HEK293 (cell line): Measurements from ENCODE around the gene FAM83F.

Experiments
- CTCF ChIA-PET: fragments of 350-600 bp; formaldehyde crosslinking; extraction: SDS; loops from one replicate; lab custom pipeline; 2021; ENCODE audit warnings: antibody characterized with exemption; lab: Yijun Ruan, JAX
- POLR2A ChIA-PET: fragments of 300-600 bp; formaldehyde crosslinking; extraction: SDS; loops from one replicate; lab custom pipeline; 2020; ENCODE audit warnings: antibody characterized with exemption, inconsistent platforms; lab: Yijun Ruan, JAX
- H3K27ac ChIP-seq: fragments of 200-500 bp; sonication (Bioruptor generic); 2 replicates; pipeline ENCODE4 v1.5.1; 2014; ENCODE audit warnings: low read depth, low read length, control low read depth, inconsistent platforms; ENCODE audit errors: extremely low read depth
- H3K36me3 ChIP-seq, 2 experiments: fragments of 200-500 bp in 1 of 2; sonication (Bioruptor generic) in 1 of 2; 1 replicate in 1 of 2; 2 replicates in 1 of 2; pipeline ENCODE4 v1.5.1; 2014 to 2017; ENCODE audit warnings: inconsistent platforms in 2 of 2, low read length in 2 of 2; ENCODE audit not compliant: control insufficient read depth in 2 of 2, insufficient read depth in 1 of 2
- H3K4me1 ChIP-seq: fragments of 200-500 bp; sonication (Bioruptor generic); 2 replicates; pipeline ENCODE4 v1.5.1; 2014; ENCODE audit warnings: mild to moderate bottlenecking, low read length, inconsistent platforms; ENCODE audit not compliant: control insufficient read depth, insufficient read depth
- H3K4me3 ChIP-seq: 2 replicates; pipeline ENCODE4 v1.5.1; 2011; ENCODE audit warnings: low read depth, mild to moderate bottlenecking, control low read depth, low read length, moderate library complexity
- H3K9me3 ChIP-seq: fragments of 200-500 bp; sonication (Bioruptor generic); 2 replicates; pipeline ENCODE4 v1.5.1; 2014; ENCODE audit warnings: low read depth, low read length, inconsistent platforms; ENCODE audit not compliant: control insufficient read depth, insufficient read depth
- GFI1B ChIP-seq: fragments of 450-650 bp; formaldehyde crosslinking; IDR thresholded peaks from 2 replicates; pipeline ENCODE4 v1.5.1; 2016; ENCODE audit warnings: missing biosample characterization, missing genetic modification characterization
- GLI4 ChIP-seq: fragments of 450-650 bp; formaldehyde crosslinking; IDR thresholded peaks from 2 replicates; pipeline ENCODE4 v1.5.1; 2016; ENCODE audit warnings: missing biosample characterization, missing genetic modification characterization
- HOXA7 ChIP-seq: sonication (generic); formaldehyde crosslinking; IDR thresholded peaks from 2 replicates; pipeline ENCODE4 v1.8.1; 2022; ENCODE audit warnings: missing genetic modification reagents, borderline replicate concordance
- ZNF133 ChIP-seq: fragments of 450-650 bp; formaldehyde crosslinking; IDR thresholded peaks from 2 replicates; pipeline ENCODE4 v1.5.1; 2016; ENCODE audit warnings: missing biosample characterization, missing genetic modification characterization
- ZNF138 ChIP-seq: fragments of 450-650 bp; formaldehyde crosslinking; IDR thresholded peaks from 2 replicates; pipeline ENCODE4 v1.5.1; 2016; ENCODE audit warnings: missing biosample characterization, missing genetic modification characterization, borderline replicate concordance
- ZNF155 ChIP-seq: fragments of 450-650 bp; formaldehyde crosslinking; IDR thresholded peaks from 2 replicates; pipeline ENCODE4 v1.5.1; 2016; ENCODE audit warnings: missing biosample characterization, missing genetic modification characterization
- ZNF2 ChIP-seq: fragments of 450-650 bp; formaldehyde crosslinking; IDR thresholded peaks from 2 replicates; pipeline ENCODE4 v1.5.1; 2016; ENCODE audit warnings: missing biosample characterization, missing genetic modification characterization
- ZNF248 ChIP-seq: fragments of 450-650 bp; formaldehyde crosslinking; IDR thresholded peaks from 2 replicates; pipeline ENCODE4 v1.5.1; 2017; ENCODE audit warnings: missing biosample characterization, missing genetic modification characterization
- ZNF311 ChIP-seq: fragments of 450-650 bp; formaldehyde crosslinking; IDR thresholded peaks from 2 replicates; pipeline ENCODE4 v1.5.1; 2017; ENCODE audit warnings: missing biosample characterization, missing genetic modification characterization, borderline replicate concordance
- ZNF423 ChIP-seq: fragments of 450-650 bp; formaldehyde crosslinking; IDR thresholded peaks from 2 replicates; pipeline ENCODE4 v1.5.1; 2016; ENCODE audit warnings: missing biosample characterization, missing genetic modification characterization
- ZNF560 ChIP-seq: fragments of 450-650 bp; formaldehyde crosslinking; IDR thresholded peaks from 2 replicates; pipeline ENCODE4 v1.5.1; 2017; ENCODE audit warnings: missing biosample characterization, missing genetic modification characterization, borderline replicate concordance
- ZNF624 ChIP-seq: fragments of 450-650 bp; formaldehyde crosslinking; IDR thresholded peaks from 2 replicates; pipeline ENCODE4 v1.5.1; 2017; ENCODE audit warnings: missing biosample characterization, missing genetic modification characterization
- ZNF626 ChIP-seq: fragments of 450-650 bp; sonication (Bioruptor Pico); formaldehyde crosslinking; IDR thresholded peaks from 2 replicates; pipeline ENCODE4 v1.5.1; 2018; ENCODE audit warnings: missing biosample characterization, missing genetic modification characterization, inconsistent platforms
- ZNF654 ChIP-seq: fragments of 450-650 bp; formaldehyde crosslinking; IDR thresholded peaks from 2 replicates; pipeline ENCODE4 v1.5.1; 2016; ENCODE audit warnings: low read depth, missing biosample characterization, missing genetic modification characterization
- TF ChIP-seq, protein P1 (sequence below): fragments of 450-650 bp; formaldehyde crosslinking; IDR thresholded peaks from 2 replicates; pipeline ENCODE4 v1.5.1; 2016; ENCODE audit warnings: missing biosample characterization, missing genetic modification characterization
- TF ChIP-seq, protein P2 (sequence below): sonication (generic); formaldehyde crosslinking; IDR thresholded peaks from 2 replicates; pipeline ENCODE4 v1.8.1; 2022; ENCODE audit warnings: mild to moderate bottlenecking, moderate library complexity, missing genetic modification reagents
- TF ChIP-seq, protein P3 (sequence below): fragments of 450-650 bp; IDR thresholded peaks from 2 replicates; pipeline ENCODE4 v1.5.1; 2018; ENCODE audit warnings: missing biosample characterization, mild to moderate bottlenecking, missing genetic modification characterization
- TF ChIP-seq, protein P4 (sequence below): fragments of 450-650 bp; formaldehyde crosslinking; IDR thresholded peaks from 2 replicates; pipeline ENCODE4 v1.5.1; 2016; ENCODE audit warnings: missing biosample characterization, missing genetic modification characterization
- TF ChIP-seq, protein P5 (sequence below): fragments of 450-650 bp; formaldehyde crosslinking; IDR thresholded peaks from 2 replicates; pipeline ENCODE4 v1.5.1; 2016; ENCODE audit warnings: missing biosample characterization, missing genetic modification characterization
- TF ChIP-seq, protein P6 (sequence below): fragments of 450-650 bp; formaldehyde crosslinking; IDR thresholded peaks from 2 replicates; pipeline ENCODE4; 2016; ENCODE audit warnings: missing biosample characterization, missing genetic modification characterization

FAM83F gene

DNA sequence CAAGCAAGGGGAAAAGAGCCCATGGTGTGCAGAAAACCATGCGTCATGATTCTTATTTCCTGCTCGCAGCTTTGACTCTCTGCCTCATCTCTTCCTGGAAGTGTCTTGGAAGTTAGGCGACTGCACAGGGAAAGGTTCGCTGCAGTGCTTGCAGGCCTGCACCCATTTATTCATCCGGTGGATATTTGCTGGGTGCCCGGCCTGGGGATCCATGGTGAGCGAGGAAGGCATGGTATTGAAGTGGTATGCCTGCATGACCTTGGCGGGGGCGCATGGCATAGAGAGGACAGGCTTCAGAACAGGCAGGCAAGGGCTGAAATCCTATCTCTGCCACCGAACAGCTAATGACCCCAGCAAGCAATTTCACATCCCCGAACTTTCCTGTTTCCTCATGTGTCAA, 40.6 kb downstream of the FAM83F start (continued):
- TF ChIP-seq, protein P1, sequence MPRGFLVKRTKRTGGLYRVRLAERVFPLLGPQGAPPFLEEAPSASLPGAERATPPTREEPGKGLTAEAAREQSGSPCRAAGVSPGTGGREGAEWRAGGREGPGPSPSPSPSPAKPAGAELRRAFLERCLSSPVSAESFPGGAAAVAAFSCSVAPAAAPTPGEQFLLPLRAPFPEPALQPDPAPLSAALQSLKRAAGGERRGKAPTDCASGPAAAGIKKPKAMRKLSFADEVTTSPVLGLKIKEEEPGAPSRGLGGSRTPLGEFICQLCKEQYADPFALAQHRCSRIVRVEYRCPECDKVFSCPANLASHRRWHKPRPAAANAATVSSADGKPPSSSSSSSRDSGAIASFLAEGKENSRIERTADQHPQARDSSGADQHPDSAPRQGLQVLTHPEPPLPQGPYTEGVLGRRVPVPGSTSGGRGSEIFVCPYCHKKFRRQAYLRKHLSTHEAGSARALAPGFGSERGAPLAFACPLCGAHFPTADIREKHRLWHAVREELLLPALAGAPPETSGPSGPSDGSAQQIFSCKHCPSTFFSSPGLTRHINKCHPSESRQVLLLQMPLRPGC (tag by site-specific recombination): no peak
- no peak for TF ChIP-seq ZNF133 (tag by site-specific recombination)
- no peak for TF ChIP-seq ZNF560
- TF ChIP-seq HOXA7 (CRISPR knock-in tag): no peak
- no peak for TF ChIP-seq ZNF654 (tag by site-specific recombination)
- TF ChIP-seq, protein P2, sequence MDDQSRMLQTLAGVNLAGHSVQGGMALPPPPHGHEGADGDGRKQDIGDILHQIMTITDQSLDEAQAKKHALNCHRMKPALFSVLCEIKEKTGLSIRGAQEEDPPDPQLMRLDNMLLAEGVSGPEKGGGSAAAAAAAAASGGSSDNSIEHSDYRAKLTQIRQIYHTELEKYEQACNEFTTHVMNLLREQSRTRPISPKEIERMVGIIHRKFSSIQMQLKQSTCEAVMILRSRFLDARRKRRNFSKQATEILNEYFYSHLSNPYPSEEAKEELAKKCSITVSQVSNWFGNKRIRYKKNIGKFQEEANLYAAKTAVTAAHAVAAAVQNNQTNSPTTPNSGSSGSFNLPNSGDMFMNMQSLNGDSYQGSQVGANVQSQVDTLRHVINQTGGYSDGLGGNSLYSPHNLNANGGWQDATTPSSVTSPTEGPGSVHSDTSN (CRISPR knock-in tag): no peak
- TF ChIP-seq ZNF423 (tag by site-specific recombination): no peak
- TF ChIP-seq GFI1B (tag by site-specific recombination): no peak
- TF ChIP-seq ZNF138: no peak
- no peak for TF ChIP-seq ZNF311 (tag by site-specific recombination)
- TF ChIP-seq GLI4 (tag by site-specific recombination): no peak
- no peak for TF ChIP-seq ZNF624

DNA sequence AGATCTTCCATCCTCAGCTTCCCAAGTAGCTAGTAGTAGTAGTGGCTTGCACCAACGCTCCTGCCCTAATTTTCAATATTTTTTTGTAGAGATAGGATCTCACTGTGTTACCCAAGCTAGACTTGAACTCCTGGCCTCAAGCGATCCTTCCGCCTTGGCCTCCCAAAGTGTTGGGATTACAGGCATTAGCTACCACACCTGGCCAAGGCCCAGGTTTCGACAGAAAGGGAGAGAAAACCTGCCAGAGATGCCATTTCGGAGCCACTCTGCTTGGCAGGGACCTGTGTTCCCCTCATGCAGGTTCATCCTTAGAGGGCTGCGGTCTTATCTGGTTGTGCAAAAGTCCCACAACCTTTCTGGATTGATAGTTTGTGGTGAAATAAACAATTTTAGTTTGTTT, 41.4 kb downstream of the FAM83F start:
- no peaks in the 10 kb centered on the region for H3K9me3 ChIP-seq
- H3K4me1 ChIP-seq: peaks cover 12% of the 10 kb centered on the region
- H3K4me3 ChIP-seq: no peak overlapping the region
- no peak for TF ChIP-seq ZNF155 (tag by site-specific recombination)
- TF ChIP-seq, protein P3, sequence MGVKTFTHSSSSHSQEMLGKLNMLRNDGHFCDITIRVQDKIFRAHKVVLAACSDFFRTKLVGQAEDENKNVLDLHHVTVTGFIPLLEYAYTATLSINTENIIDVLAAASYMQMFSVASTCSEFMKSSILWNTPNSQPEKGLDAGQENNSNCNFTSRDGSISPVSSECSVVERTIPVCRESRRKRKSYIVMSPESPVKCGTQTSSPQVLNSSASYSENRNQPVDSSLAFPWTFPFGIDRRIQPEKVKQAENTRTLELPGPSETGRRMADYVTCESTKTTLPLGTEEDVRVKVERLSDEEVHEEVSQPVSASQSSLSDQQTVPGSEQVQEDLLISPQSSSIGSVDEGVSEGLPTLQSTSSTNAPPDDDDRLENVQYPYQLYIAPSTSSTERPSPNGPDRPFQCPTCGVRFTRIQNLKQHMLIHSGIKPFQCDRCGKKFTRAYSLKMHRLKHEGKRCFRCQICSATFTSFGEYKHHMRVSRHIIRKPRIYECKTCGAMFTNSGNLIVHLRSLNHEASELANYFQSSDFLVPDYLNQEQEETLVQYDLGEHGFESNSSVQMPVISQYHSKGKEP (tag by site-specific recombination): no peak
- TF ChIP-seq ZNF248: no peak
- TF ChIP-seq, protein P4, sequence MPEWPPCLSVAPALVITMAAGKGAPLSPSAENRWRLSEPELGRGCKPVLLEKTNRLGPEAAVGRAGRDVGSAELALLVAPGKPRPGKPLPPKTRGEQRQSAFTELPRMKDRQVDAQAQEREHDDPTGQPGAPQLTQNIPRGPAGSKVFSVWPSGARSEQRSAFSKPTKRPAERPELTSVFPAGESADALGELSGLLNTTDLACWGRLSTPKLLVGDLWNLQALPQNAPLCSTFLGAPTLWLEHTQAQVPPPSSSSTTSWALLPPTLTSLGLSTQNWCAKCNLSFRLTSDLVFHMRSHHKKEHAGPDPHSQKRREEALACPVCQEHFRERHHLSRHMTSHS (tag by site-specific recombination): no peak
- TF ChIP-seq ZNF626 (tag by site-specific recombination): no peak
- TF ChIP-seq, protein P5, sequence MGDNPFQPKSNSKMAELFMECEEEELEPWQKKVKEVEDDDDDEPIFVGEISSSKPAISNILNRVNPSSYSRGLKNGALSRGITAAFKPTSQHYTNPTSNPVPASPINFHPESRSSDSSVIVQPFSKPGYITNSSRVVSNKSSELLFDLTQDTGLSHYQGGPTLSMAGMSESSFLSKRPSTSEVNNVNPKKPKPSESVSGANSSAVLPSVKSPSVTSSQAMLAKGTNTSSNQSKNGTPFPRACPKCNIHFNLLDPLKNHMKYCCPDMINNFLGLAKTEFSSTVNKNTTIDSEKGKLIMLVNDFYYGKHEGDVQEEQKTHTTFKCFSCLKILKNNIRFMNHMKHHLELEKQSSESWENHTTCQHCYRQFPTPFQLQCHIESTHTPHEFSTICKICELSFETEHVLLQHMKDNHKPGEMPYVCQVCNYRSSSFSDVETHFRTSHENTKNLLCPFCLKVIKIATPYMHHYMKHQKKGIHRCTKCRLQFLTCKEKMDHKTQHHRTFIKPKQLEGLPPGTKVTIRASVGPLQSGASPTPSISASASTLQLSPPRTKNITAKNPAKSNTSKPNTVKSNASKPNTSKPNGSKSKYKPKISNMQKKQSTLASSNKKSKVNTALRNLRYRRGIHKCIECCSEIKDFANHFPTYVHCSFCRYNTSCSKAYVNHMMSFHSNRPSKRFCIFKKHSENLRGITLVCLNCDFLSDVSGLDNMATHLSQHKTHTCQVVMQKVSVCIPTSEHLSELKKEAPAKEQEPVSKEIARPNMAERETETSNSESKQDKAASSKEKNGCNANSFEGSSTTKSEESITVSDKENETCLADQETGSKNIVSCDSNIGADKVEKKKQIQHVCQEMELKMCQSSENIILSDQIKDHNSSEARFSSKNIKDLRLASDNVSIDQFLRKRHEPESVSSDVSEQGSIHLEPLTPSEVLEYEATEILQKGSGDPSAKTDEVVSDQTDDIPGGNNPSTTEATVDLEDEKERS (tag by site-specific recombination): no peak
- no peak for TF ChIP-seq ZNF2 (tag by site-specific recombination)
- TF ChIP-seq, protein P6, sequence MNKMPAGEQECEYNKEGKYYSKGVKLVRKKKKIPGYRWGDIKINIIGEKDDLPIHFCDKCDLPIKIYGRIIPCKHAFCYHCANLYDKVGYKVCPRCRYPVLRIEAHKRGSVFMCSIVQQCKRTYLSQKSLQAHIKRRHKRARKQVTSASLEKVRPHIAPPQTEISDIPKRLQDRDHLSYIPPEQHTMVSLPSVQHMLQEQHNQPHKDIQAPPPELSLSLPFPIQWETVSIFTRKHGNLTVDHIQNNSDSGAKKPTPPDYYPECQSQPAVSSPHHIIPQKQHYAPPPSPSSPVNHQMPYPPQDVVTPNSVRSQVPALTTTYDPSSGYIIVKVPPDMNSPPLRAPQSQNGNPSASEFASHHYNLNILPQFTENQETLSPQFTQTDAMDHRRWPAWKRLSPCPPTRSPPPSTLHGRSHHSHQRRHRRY (tag by site-specific recombination): no peak
- H3K36me3 ChIP-seq: no peaks in the 10 kb centered on the region
- CTCF ChIA-PET: interaction anchor here (0.5 to 6.6 kb wide), 33 partner anchors 8 to 863 kb away, joined by 3 to 68 read pairs (median 4); partner anchors contain the start of gene ADSL
- H3K27ac ChIP-seq: no peak overlapping the region
- POLR2A ChIA-PET: interaction anchor here (0.6 to 1.0 kb wide), 5 partner anchors 17 to 516 kb away, joined by 3 to 4 read pairs (median 3); partner anchors contain the start of genes ADSL and ATF4
